Measurements from ENCODE around the gene PAIP2.

DNA sequence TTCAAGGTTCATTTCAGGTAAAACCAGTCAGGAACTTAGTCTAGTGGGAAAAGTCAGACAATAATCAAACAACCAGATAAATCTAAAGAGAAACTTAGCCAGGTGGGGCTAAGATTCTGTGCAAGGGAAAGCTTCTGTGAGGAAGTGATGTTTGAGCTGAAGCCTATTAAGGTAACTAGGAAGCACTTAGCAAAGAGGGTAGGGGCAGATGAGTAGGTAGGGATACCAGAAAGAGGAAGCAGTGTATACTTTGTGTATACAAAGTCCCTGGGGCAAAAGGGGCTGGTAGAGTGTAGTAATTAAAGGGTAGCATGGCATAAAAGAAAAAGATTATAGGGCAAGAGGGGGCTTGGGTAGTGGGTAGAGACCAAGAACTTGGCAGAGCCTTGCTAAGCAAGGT is 65.9 kb downstream of the PAIP2 start:
- TF ChIP-seq, protein P1, sequence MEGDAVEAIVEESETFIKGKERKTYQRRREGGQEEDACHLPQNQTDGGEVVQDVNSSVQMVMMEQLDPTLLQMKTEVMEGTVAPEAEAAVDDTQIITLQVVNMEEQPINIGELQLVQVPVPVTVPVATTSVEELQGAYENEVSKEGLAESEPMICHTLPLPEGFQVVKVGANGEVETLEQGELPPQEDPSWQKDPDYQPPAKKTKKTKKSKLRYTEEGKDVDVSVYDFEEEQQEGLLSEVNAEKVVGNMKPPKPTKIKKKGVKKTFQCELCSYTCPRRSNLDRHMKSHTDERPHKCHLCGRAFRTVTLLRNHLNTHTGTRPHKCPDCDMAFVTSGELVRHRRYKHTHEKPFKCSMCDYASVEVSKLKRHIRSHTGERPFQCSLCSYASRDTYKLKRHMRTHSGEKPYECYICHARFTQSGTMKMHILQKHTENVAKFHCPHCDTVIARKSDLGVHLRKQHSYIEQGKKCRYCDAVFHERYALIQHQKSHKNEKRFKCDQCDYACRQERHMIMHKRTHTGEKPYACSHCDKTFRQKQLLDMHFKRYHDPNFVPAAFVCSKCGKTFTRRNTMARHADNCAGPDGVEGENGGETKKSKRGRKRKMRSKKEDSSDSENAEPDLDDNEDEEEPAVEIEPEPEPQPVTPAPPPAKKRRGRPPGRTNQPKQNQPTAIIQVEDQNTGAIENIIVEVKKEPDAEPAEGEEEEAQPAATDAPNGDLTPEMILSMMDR (IDR thresholded peaks at IDR 0.05; ENCODE audit: low read depth, low read length): no peak
- TF ChIP-seq, protein P2, sequence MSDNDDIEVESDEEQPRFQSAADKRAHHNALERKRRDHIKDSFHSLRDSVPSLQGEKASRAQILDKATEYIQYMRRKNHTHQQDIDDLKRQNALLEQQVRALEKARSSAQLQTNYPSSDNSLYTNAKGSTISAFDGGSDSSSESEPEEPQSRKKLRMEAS (IDR thresholded peaks at IDR 0.05; ENCODE audit: low read depth, low read length): no peak
- TF ChIP-seq MYC (IDR thresholded peaks at IDR 0.05; ENCODE audit: low read depth, low read length) (no peak), POLR2A (IDR thresholded peaks at IDR 0.05; ENCODE audit: extremely low read depth, insufficient read length) (no peak)
